GM23248 (cell line): ENCODE results near the gene GABBR2. TPM values are rescaled to one million over a fixed set of nuclear protein-coding genes. Genes with fewer than 3 reads are reported as not detected.

Experiments
- DNase-seq: peaks from one replicate; pipeline ENCODE4 v3.0.0-alpha.2; 2015
- H2AFZ ChIP-seq: fragments of 200-600 bp; sonication (generic); 2 replicates; pipeline ENCODE4 v1.6.1; 2016; ENCODE audit warnings: antibody characterized with exemption
- H3F3A ChIP-seq: fragments of 200-600 bp; sonication (generic); 2 replicates; pipeline ENCODE4 v1.6.1; 2016; ENCODE audit warnings: mild to moderate bottlenecking, antibody characterized with exemption, mixed run types; ENCODE audit not compliant: insufficient read depth
- H3K27ac ChIP-seq: fragments of 200-600 bp; sonication (generic); 2 replicates; pipeline ENCODE4 v1.5.1; 2016; ENCODE audit warnings: mild to moderate bottlenecking
- H3K27me3 ChIP-seq: fragments of 200-600 bp; sonication (generic); replicated peaks from 2 replicates; pipeline ENCODE4 v1.6.1; 2016; ENCODE audit warnings: mild to moderate bottlenecking; ENCODE audit not compliant: insufficient read depth
- H3K36me3 ChIP-seq: fragments of 200-600 bp; sonication (generic); 2 replicates; pipeline ENCODE4 v1.6.1; 2016; ENCODE audit warnings: low read depth, mild to moderate bottlenecking
- H3K4me1 ChIP-seq: fragments of 200-600 bp; sonication (generic); 2 replicates; pipeline ENCODE4 v1.6.1; 2016; ENCODE audit warnings: mild to moderate bottlenecking; ENCODE audit not compliant: insufficient read depth
- H3K4me2 ChIP-seq: fragments of 200-600 bp; sonication (generic); one replicate; pipeline ENCODE4 v1.6.1; 2016; ENCODE audit warnings: mild to moderate bottlenecking; ENCODE audit not compliant: unreplicated experiment
- H3K4me3 ChIP-seq: fragments of 200-600 bp; sonication (generic); 2 replicates; pipeline ENCODE4 v1.5.1; 2016; ENCODE audit warnings: mild to moderate bottlenecking
- H3K79me2 ChIP-seq: fragments of 200-600 bp; sonication (generic); 2 replicates; pipeline ENCODE4 v1.6.1; 2016; ENCODE audit warnings: mild to moderate bottlenecking; ENCODE audit not compliant: insufficient read depth
- H3K9ac ChIP-seq: fragments of 200-600 bp; sonication (generic); 2 replicates; pipeline ENCODE4 v1.6.1; 2016; ENCODE audit warnings: mild to moderate bottlenecking
- H3K9me2 ChIP-seq: fragments of 200-600 bp; sonication (generic); 2 replicates; pipeline ENCODE4 v1.6.1; 2016; ENCODE audit warnings: mixed run types, mild to moderate bottlenecking, moderate library complexity; ENCODE audit not compliant: insufficient read depth
- H3K9me3 ChIP-seq: fragments of 200-600 bp; sonication (generic); one replicate; pipeline ENCODE4 v1.6.1; 2017; ENCODE audit warnings: low read depth
- H4K20me1 ChIP-seq: fragments of 200-600 bp; sonication (generic); 2 replicates; pipeline ENCODE4 v1.6.0; 2016; ENCODE audit not compliant: insufficient read depth
- EZH2 ChIP-seq: fragments of 200-600 bp; sonication (generic); IDR thresholded peaks from 2 replicates; pipeline ENCODE4 v1.6.1; 2018; ENCODE audit warnings: antibody characterized with exemption, mild to moderate bottlenecking; ENCODE audit not compliant: insufficient read depth, poor library complexity, severe bottlenecking
- EZH2phosphoT487 ChIP-seq: fragments of 200-600 bp; sonication (generic); IDR thresholded peaks from 2 replicates; pipeline ENCODE4 v1.6.1; 2018; ENCODE audit warnings: antibody characterized with exemption, moderate library complexity, mild to moderate bottlenecking, low read depth; ENCODE audit not compliant: insufficient read depth
- WGBS, 2 experiments: methylation state at CpG; one replicate each; pipeline ENCODE4 v1.1.6; 2015 to 2017; ENCODE audit warnings: low lambda C conversion rate in 2 of 2, low coverage in 1 of 2; ENCODE audit errors: missing lambda C conversion rate in 2 of 2; 5-methylcytosine and 5-hydroxymethylcytosine counted together
- in situ Hi-C: fragments of 300-500 bp; cut with MboI; formaldehyde crosslinking; loops from 2 replicates; pipeline ENCODE4 v1.15.0; 2020
- polyA plus RNA-seq: library from polyadenylated mRNA; unstranded; fragments of >200 nt; fragmentation: Nextera tagmentation; extraction: Ambion mirVana; gene quantifications from 2 replicates; pipeline ENCODE4 v1.2.1, GENCODE V29; 2016
- total RNA-seq: library from RNA; depleted of rRNA; stranded (reverse); fragments of >200 nt; shearing (Covaris generic); gene quantifications from 2 replicates; pipeline ENCODE4 v1.2.3, GENCODE V29; 2014

The GABBR2 gene
- total and polyA plus RNA-seq, 2 experiments from 2014 or later: 7.5 to 13.4 TPM

DNA sequence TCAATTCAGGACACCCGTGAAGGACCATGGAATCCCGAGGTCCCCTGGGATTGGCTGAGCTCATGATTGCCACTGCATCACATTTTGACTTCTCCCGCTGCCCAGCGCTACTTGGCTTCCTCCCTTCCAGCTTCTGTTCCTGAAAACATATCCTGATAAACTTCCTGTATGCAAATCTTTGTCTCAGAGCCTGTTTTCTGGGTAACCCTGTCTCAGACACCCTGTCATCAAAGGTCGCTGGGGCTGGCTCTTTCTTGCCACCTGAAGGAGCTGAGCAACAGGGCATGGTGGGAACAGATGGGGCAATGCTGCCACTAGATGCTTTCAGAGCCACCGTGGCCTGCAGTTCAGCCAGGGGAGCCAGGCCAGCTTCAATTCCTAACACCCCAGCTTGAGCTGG is 299.0 kb downstream of the GABBR2 start:
- in situ Hi-C loops: no loop called here
- no peaks in the 10 kb centered on the region for H3K79me2 ChIP-seq
- WGBS, 2 experiments: 50% methylated on average over 6 of the region's 6 CpGs
- peak overlapping the region; percentile 69 for H3K27ac ChIP-seq
- no peaks in the 10 kb centered on the region for H3K36me3 ChIP-seq
- peak overlapping the region; percentile 32 for H3K4me2 ChIP-seq
- peak overlapping the region; percentile 50 for H3K9ac ChIP-seq
- no peak for DNase-seq
- peaks cover 8% of the 10 kb centered on the region; the same call in 1 of the 2 replicates for H3F3A ChIP-seq
- no peak overlapping the region for H3K4me3 ChIP-seq
- no peaks in the 10 kb centered on the region for H4K20me1 ChIP-seq
- no peaks in the 10 kb centered on the region for H3K27me3 ChIP-seq
- H2AFZ ChIP-seq: peak overlapping the region; percentile 43; the same call in 1 of the 2 replicates
- no peaks in the 10 kb centered on the region for H3K9me2 ChIP-seq
- H3K4me1 ChIP-seq: peaks cover 14% of the 10 kb centered on the region
- H3K9me3 ChIP-seq: no peaks in the 10 kb centered on the region
- TF ChIP-seq EZH2phosphoT487: no peak
- TF ChIP-seq EZH2: no peak

DNA sequence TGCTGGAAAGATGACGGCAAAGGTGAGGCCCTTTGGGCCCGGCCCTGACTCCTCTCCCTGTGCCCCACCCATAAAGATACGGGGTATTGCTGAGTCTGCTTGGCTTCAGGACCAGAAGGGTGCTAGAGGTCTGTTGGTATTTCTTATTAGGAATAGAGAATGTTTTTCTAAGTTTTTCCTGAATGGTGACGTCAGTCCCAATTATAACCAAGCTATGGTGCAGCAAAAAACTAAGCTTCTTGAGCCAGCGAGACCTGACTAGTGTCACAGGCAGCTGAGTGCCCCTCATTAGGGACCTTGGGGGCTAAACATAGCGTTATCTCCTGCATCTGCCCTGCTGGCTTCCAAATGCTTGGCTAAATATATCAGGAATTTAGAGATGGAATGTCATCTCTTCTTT is 302.3 kb downstream of the GABBR2 start:
- peaks cover 8% of the 10 kb centered on the region; the same call in 1 of the 2 replicates for H3F3A ChIP-seq
- TF ChIP-seq EZH2phosphoT487 (no peak), EZH2 (no peak)
- in situ Hi-C loops: no loop called here
- no peak overlapping the region for H3K4me2 ChIP-seq
- H3K4me3 ChIP-seq: no peak overlapping the region
- no peaks in the 10 kb centered on the region for H3K9me2 ChIP-seq
- peak; percentile 22 for DNase-seq
- 49 to 54% methylated on average over 6 of the region's 6 CpGs for WGBS, 2 experiments
- no peaks in the 10 kb centered on the region for H3K9me3 ChIP-seq
- no peak overlapping the region for H3K9ac ChIP-seq
- no peaks in the 10 kb centered on the region for H3K79me2 ChIP-seq
- peaks cover 14% of the 10 kb centered on the region for H3K4me1 ChIP-seq
- no peaks in the 10 kb centered on the region; the same call in 1 of the 2 replicates for H3K36me3 ChIP-seq
- no peaks in the 10 kb centered on the region for H3K27me3 ChIP-seq
- no peak overlapping the region for H3K27ac ChIP-seq
- no peak overlapping the region for H2AFZ ChIP-seq
- H4K20me1 ChIP-seq: no peaks in the 10 kb centered on the region

DNA sequence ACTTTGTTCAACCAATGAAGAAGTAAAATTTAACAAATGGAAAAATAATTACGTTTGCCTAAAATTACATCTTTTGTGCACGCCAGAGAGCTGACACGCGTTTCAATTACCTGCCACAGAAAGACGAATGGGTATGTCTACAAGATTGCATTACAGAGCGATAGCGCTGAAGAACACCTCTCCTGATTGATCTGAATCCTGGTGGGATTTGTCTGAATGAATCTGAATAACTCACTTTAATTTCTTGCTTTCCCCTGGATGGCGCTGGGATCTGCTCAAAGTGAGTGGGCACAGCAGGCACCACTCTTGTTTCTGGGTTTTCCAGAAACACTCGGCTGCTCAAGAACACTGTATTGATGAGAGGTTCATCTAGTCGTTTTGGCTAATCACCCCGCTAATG is 304.5 kb downstream of the GABBR2 start:
- H3K9me3 ChIP-seq: no peaks in the 10 kb centered on the region
- H2AFZ ChIP-seq: no peak overlapping the region
- no peak overlapping the region for H3K4me2 ChIP-seq
- H3K4me1 ChIP-seq: no peaks in the 10 kb centered on the region
- no peaks in the 10 kb centered on the region for H3K27me3 ChIP-seq
- no peak overlapping the region for H3K27ac ChIP-seq
- DNase-seq: no peak
- H3K9me2 ChIP-seq: no peaks in the 10 kb centered on the region
- H4K20me1 ChIP-seq: no peaks in the 10 kb centered on the region
- TF ChIP-seq EZH2phosphoT487 (no peak), EZH2 (no peak)
- no peak overlapping the region for H3K9ac ChIP-seq
- no peaks in the 10 kb centered on the region; the same call in 1 of the 2 replicates for H3K36me3 ChIP-seq
- in situ Hi-C loops: no loop called here
- 78 to 79% methylated on average over 11 of the region's 11 CpGs for WGBS, 2 experiments
- H3K4me3 ChIP-seq: no peak overlapping the region
- H3K79me2 ChIP-seq: no peaks in the 10 kb centered on the region
- no peaks in the 10 kb centered on the region for H3F3A ChIP-seq

GRCh38 chr9:98403715-98404114 is 305.0 kb downstream of the GABBR2 start:
- no peaks in the 10 kb centered on the region for H3K9me3 ChIP-seq
- no peak for DNase-seq
- no peaks in the 10 kb centered on the region for H3F3A ChIP-seq
- no peak overlapping the region for H3K4me2 ChIP-seq
- 90 to 94% methylated on average over 6 of the region's 6 CpGs for WGBS, 2 experiments
- H2AFZ ChIP-seq: no peak overlapping the region
- no peaks in the 10 kb centered on the region for H3K4me1 ChIP-seq
- no peak overlapping the region for H3K9ac ChIP-seq
- TF ChIP-seq EZH2phosphoT487: no peak
- no peak for TF ChIP-seq EZH2
- no peaks in the 10 kb centered on the region; the same call in 1 of the 2 replicates for H3K36me3 ChIP-seq
- H3K4me3 ChIP-seq: no peak overlapping the region
- H3K79me2 ChIP-seq: no peaks in the 10 kb centered on the region
- H3K27ac ChIP-seq: no peak overlapping the region
- in situ Hi-C loops: no loop called here
- H4K20me1 ChIP-seq: no peaks in the 10 kb centered on the region
- no peaks in the 10 kb centered on the region for H3K9me2 ChIP-seq
- H3K27me3 ChIP-seq: no peaks in the 10 kb centered on the region
